HG03280 (cell line): ENCODE measurements around the gene EIF3D.

ENCODE experiments used
- ATAC-seq: cut with Tn5 transposase; IDR thresholded peaks from one replicate; pipeline ENCODE4 v1.9.1; 2021; ENCODE audit warnings: mild to moderate bottlenecking, moderate library complexity; ENCODE audit not compliant: unreplicated experiment

The EIF3D gene

GRCh38 chr22:36528795-36529751 is at the start of gene EIF3D:
EIF3D (minus strand) TSS chr22:36529166; CDS start chr22:36526121, 3,045 bp downstream.
- peak; percentile 92 for ATAC-seq

GRCh38 chr22:36578619-36579018 is 49.7 kb upstream of the EIF3D start:
- no peak for ATAC-seq

GRCh38 chr22:36577019-36577418 is 48.1 kb upstream of the EIF3D start:
- ATAC-seq = no peak

GRCh38 chr22:36574728-36575127 is 45.8 kb upstream of the EIF3D start:
- ATAC-seq = no peak

GRCh38 chr22:36573815-36574363 is 44.9 kb upstream of the EIF3D start:
- no peak for ATAC-seq

GRCh38 chr22:36571991-36572390 is 43.0 kb upstream of the EIF3D start:
- no peak for ATAC-seq

- no peak for ATAC-seq
These were observed 41.0 kb upstream of the EIF3D start for GRCh38 chr22:36569999-36570398.

- no peak for ATAC-seq
These were observed 39.9 kb upstream of the EIF3D start for GRCh38 chr22:36568846-36569245.

GRCh38 chr22:36566720-36567119 is 37.8 kb upstream of the EIF3D start:
- ATAC-seq = no peak

- no peak for ATAC-seq
These were observed 36.7 kb upstream of the EIF3D start for GRCh38 chr22:36565686-36566085.

- ATAC-seq = no peak
These were observed 36.2 kb upstream of the EIF3D start for GRCh38 chr22:36565159-36565507.

GRCh38 chr22:36564422-36565158 is 35.6 kb upstream of the EIF3D start:
- ATAC-seq = no peak

- ATAC-seq = no peak
These were observed 34.9 kb upstream of the EIF3D start for GRCh38 chr22:36563898-36564297.

GRCh38 chr22:36563444-36563843 is 34.5 kb upstream of the EIF3D start:
- ATAC-seq = no peak

GRCh38 chr22:36563001-36563400 is 34.0 kb upstream of the EIF3D start:
- ATAC-seq = no peak

- ATAC-seq = no peak
These were observed 33.4 kb upstream of the EIF3D start for GRCh38 chr22:36562261-36562835.

- no peak for ATAC-seq
These were observed 32.4 kb upstream of the EIF3D start for GRCh38 chr22:36561291-36561811.

- ATAC-seq = no peak
These were observed 31.0 kb upstream of the EIF3D start for GRCh38 chr22:36560001-36560400.

GRCh38 chr22:36554098-36554497 is 25.1 kb upstream of the EIF3D start:
- no peak for ATAC-seq

- ATAC-seq = no peak
These were observed 23.3 kb upstream of the EIF3D start for GRCh38 chr22:36552289-36552688.
